ENCODE measurements around the gene VGLL3.

VGLL3 gene

DNA sequence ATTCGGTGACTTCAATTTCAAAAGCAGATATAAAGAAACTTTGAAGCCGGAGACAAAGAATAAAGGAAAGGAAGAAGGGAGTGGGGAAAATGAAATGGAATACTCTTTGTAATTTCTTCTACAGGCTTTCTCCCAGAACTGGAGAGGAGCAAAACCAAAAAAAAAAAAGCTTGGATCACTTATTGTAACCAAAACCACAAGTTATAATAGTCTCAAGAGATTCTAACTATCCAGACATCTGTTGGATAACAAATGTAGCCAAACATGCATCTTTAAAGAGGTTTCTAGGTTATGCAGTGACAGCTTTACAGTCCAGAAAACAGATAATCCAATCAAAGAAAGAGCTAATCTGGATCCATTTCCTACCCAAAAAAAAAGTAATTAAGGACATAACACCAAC is 36.2 kb downstream of the VGLL3 start:
- in situ Hi-C loops (cut with MboI; ENCODE audit: low sequenced_read_pairs), result no loop called here

DNA sequence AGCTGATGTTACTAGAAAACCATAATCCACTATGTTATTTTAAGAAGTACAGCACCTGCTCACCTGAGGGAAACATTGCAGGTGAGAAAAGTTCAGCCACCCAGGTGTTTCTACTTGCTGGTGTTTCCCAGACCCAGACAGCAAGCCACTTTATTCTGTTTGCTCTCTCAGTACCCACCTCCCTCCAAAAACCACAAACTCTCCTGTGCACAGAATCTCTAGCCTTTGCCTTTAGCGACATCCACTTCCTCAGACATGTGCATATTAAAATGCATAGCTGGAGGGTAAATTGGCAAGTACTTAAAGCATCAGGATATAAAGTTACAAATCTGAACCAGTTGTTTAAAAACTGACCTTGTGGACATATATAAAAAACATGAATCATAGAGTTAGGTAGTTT is 36.7 kb downstream of the VGLL3 start:
- in situ Hi-C loops (cut with MboI; ENCODE audit: low sequenced_read_pairs), result no loop called here

DNA sequence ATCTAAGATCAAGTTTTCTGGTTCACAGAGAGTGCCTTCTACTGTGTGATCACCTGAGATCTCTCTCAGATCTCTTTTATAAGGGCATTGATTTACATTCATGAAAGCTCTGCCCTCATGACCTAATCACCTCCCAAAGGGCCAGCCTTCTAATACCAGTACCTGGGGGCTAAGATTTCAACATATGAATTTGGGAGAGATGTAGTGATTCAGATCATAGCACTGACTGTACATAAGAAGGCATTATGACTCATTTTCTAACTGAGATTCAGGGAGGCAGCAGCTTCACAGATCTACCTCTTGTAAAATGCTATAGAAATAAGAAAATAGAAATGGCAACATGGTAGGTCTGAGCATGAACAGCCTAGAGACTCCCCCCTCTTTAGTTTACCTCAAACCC is 39.6 kb downstream of the VGLL3 start:
- in situ Hi-C loops (cut with MboI; ENCODE audit: low sequenced_read_pairs), result no loop called here

DNA sequence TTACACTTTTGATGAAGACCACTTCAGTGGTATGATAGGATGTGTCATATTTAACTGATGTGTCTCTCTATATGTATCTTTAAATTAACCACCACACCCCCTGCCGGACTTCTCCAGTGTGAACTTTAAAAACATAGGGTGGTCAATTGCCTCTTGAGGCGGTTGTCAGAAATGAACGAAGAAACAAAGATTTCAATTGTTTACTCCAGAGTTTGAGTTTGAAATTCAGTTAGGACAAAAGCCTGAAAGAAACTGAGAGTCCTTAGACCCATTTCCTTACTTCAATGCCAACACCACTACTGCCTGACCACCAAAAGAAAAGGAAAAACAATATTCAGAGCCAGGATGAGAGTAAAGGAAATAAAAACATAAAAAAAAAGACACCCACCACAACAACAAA is 40.2 kb downstream of the VGLL3 start:
- in situ Hi-C loops (cut with MboI; ENCODE audit: low sequenced_read_pairs), result no loop called here

DNA sequence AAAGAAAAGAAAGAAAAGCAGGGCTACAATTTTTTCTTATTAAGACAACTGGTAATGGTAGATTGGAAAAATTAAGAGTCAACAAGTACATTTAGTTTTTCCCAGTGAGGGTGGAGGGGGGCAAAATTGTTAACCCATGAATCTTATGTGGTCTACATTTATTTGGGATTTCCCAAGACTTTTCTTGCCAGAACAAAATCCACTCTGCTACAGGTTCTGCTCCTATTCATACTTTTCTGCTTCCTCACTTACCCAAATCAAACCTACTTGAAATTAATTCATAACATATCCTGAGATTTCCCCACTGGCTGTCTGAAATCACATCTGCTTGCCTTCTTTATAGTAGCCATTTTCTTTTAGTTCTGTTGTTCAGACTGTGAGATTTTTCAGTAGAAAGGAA is 41.1 kb downstream of the VGLL3 start:
- in situ Hi-C loops (cut with MboI; ENCODE audit: low sequenced_read_pairs), result no loop called here

DNA sequence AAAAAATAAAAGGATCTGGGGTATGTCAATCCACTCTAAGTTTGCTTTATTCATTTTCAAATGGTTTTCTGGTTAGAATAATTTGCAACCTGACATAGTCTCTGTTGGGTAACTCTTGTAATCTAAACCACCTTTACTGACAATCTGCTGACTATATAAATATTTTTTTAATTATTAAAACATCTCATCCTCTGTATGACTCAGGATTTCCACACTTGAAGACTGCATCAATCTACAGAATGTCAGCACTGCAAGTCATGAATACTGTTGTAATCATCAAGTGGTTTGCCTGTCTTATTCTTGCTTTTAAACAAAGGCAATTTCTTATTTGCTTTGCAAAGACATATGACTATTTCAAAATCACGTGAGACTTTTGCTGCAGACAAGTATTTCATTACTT is 42.1 kb downstream of the VGLL3 start:
- in situ Hi-C loops (cut with MboI; ENCODE audit: low sequenced_read_pairs), result no loop called here

DNA sequence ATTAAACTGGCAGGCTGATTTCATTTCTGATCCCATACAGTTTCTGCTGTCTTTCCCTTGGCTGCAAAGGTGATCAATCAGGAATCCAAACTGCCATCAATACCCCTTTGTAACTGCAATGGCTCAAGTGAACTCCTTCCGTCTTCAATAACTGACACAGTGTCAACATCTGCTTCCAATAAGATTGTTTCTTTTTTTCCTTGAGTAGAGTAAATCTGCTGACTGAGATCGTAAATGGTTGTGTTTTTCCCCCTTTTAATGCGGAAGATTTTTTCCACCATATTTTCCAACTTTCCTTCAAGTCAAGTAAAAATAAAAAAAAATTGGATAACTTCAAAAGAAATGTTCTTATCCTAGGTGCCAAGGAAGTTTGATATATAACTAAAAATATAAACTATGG is 48.7 kb downstream of the VGLL3 start:
- in situ Hi-C loops (cut with MboI; ENCODE audit: low sequenced_read_pairs), result no loop called here

DNA sequence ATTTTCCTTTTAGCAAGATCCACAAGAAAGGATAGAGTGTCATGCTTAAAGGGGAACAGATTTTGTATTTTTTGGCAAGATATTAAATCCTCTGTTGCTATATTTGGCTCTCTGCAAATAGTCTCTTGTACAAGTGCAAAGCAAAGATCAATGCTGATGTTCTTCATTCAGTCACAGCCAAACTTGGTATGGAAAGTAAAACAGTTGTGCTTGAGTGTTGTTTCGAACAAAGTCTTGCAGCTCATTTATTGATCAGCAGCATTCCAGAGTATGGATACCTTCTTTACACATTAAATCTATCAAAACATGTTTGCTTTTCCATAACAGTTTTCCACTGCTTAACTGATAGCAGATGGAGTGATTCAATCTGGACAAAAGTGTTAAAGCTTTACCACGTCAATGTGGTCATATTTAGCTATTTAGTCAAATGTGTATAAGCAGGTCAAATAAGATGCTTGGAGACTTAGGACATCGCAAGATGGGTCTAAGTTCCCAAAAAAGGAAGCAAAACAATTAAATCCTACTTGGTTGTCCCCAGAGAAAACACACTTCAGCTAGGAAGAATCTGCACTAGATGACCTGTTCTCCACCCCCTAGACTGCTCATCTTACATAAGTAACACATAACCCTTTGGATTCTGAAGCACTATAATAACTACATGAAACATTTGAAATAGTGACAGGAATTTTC is 52.4 kb downstream of the VGLL3 start:
- in situ Hi-C loops (cut with MboI; ENCODE audit: low sequenced_read_pairs), result no loop called here

DNA sequence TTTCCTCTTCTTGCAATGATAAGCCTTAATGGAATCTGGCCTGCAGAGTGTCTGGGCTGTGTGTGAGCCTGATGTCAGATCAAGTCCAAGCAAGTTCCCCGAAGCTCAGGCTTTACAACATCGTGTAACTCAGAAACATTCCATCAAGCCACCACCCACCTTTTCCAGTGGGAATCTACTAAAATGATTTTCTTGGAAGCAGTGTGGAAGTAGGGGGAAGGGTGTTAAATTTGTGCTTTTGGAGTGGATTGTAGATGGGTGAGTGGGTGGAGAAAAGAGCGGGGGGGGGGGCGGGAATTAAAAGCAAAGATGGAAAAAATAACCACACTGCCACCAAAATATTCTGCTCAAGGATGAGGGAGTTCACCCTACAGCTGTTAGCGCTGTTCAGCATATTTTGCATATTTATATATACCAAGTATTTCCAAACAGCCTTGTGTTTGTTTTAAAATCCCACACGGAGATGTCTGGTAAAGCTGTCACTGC is 53.6 kb downstream of the VGLL3 start:
- in situ Hi-C loops (cut with MboI; ENCODE audit: low sequenced_read_pairs), result no loop called here

DNA sequence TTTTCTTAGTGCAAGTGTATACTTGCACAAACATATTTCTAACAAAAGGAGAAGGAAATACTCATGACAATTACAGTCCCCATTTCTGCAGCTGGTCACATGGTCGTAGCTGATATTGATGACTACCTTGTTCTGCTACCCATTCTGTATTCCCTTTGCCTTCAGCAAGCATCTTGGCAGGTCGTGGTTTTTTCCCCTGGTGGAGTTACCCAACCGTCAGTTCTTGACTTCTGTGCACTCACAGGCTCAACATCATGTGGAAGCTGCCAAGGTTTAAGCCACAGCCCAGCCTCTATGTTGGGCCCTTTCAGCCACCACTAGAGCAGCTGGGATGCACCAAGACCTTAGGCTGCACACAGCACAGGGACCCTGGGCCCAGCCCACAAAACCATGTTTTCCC is 56.1 kb downstream of the VGLL3 start:
- in situ Hi-C loops (cut with MboI; ENCODE audit: low sequenced_read_pairs), result no loop called here

DNA sequence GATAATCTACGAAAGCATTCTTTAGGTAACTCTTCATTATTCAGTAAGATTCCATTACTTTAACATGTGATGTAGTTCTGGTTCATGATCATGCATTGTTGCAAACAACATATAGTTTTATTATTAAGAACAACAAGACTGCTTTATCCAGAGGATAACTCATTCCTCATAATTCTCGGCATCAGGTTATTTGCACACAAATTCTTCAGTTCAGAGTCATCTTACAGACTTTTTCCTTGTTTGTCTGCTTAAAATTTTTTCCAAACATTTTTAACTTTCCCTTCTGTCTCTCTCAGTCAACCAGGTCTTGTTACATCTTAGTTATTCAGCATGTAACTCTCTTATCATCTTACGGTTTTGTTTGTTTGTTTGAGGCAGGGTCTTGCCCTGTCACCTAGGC is 60.1 kb downstream of the VGLL3 start:
- in situ Hi-C loops (cut with MboI; ENCODE audit: low sequenced_read_pairs), result no loop called here

DNA sequence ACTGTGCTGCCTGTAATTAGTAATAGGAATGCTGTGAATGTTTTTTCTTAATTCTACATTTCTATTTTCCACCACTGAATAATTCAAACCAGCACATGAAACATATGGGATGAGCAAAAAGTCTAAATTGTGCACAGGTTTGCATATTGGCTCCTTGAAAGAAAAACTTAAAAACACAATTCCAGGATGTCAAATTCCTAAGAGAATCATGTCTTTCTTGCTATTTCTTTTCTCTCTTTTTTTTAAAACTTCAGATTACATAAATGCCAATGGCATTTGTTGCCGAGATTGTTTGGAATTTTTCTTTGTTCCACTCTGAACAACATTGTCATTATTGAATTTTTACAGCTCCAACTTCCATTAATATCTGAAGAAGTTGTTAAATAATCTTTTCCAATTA is 60.8 kb downstream of the VGLL3 start:
- in situ Hi-C loops (cut with MboI; ENCODE audit: low sequenced_read_pairs), result no loop called here

DNA sequence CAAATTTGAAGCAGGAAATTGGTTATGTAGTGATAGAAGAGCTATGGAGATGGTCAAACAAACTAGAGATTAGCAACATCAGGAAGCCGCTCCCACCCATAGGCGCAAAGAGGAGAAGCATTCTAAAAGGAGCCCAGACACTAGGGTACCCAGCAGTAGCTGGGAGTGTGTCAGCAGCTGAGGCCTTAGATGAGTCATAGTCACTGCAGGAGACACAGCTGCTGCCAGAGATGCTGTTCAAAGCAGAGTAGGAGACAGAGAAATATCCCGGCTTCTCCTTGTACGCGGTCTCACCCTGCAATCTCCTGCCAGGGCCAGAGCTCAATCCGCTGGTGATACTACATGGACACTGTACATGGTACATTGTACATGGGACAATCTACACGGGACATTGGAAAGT is 61.9 kb downstream of the VGLL3 start:
- in situ Hi-C loops (cut with MboI; ENCODE audit: low sequenced_read_pairs), result no loop called here

DNA sequence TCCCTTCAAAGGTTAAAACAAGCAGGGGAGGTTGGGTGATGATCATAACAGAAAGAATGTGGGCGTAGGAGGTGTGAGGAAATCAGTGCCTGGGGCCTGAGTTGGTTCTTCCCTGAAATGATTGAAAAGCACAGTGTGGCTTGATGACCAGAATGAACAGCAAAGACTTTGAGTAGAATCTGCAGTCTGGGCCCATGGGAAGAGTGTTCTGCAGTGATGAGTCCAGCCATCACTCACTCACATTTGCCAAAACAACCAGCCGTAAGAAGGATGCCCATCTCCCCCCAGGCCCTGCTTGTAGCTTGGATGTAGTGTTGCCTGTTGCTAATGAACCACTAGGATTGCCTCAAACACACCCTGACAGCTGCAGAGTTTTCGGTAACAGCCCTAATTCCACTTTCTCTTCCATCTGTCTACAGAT is 67.9 kb downstream of the VGLL3 start:
- in situ Hi-C loops (cut with MboI; ENCODE audit: low sequenced_read_pairs), result no loop called here

DNA sequence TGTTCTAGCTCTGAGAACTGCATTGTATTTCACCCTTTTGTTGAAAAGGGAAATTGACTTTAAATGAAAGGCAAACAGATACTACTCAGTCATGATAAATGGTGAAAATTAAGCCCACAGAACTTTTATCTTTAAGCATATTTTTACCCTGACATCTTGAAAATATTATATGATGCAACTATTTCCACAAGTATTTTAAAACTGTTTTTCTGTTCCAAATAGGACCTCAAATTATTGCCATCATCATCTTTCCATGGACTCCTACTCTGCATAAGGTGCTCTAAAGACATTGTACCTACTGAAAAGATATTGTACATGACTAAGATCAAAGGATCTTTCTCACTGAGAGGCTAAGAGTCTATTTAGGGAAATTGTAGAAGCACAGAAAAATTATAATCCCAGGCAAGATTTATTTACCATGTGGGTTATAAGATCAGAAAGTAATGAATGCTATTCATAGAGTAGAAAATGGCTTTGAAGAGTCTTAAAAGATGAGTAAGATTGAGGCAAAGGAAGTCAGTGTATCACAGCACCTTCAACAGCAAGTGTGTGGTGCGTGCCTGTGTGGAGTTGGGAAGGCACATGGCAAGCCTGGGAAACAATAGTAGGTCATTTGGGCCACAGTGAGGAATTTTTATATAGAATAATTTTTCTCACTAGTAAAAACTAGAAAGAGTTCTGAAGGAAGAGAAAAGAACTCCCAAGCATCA is 68.8 kb downstream of the VGLL3 start:
- in situ Hi-C loops (cut with MboI; ENCODE audit: low sequenced_read_pairs), result no loop called here

DNA sequence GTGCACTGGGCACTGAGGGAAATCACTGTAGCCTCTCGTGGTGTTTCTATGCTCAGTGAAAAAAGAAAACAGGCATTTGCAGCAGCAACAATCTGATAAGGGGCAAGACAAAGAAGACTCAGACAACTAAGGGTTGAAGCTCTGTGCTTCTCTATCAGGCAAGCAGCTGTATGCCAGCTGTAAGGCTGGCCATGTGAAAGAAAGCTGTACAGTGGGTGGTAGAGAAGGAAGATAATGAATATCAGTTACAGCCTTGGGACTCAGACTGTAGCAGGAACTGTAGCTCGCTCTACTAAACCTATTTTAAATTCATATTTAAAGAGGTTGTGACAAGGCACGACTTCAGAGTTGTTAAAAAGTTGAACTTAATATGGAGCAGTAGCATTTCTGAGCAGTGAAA is 76.3 kb downstream of the VGLL3 start:
- in situ Hi-C loops (cut with MboI; ENCODE audit: low sequenced_read_pairs), result no loop called here

DNA sequence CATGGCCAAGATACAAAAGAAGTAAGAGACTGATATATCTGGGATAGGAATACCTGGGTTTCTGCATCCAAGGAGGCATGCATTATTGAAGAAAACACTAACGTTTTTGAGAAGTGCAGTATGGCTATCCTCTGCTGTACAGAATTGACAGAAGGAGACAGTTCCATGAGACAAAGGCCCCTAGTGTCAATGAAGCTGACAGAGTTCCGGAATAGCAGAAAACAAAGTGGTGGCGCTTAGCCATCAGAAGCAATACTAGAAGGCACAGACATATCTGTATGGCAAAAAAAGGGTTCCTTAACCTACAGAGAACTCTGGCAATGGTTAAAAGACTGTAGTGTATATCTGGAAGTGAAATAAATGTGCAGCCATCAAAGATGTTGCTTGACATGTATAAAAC is 77.8 kb downstream of the VGLL3 start:
- in situ Hi-C loops (cut with MboI; ENCODE audit: low sequenced_read_pairs), result no loop called here

DNA sequence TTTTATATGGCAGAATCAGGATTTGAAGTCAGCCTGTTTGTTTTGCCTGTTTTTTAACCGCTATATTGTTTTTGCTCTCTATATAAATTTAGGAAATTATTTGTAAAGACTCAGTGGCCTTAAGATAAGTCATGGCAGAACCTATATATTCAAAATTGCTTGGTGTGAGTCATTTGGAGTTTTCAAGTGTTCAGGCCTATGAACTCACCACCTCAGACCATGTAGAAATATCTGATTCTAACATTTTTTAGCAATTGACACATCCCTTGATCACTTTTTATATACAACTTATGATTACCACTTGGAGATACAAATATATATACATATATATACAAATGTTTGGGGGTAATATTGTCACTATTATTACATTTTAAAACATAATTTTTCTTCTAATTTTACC is 95.7 kb downstream of the VGLL3 start:
- in situ Hi-C loops (cut with MboI; ENCODE audit: low sequenced_read_pairs), result no loop called here

DNA sequence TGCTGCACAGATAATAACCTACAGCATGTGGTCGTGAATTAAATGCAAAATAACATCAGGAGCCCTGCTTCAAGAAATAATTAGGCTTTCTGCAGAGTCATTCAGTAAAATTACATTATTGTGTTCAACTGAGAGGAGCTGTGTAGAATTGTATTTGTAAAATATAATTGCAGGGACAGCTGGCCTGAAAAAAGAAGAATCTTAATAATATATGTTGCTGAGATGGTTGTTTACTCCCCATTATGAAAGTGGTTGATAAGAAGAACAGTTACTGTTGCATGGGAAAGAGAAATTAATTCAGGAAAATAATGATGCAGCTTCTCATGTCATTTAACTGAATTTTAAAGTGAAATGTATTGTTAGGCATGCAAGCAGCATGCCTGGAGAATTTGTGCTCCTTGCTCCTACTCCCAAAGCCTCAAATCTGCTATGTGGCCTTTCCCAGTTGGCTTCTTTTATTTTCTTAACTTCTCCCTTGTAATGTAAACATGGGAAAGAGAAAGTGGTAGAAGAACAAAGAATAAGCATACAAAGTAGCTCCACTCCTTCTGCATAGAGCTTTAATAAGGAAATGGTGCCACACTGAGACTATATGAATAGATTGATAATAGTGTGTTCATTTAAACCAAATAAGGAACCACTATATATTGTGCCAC is 100.1 kb downstream of the VGLL3 start:
- in situ Hi-C loops (cut with MboI; ENCODE audit: low sequenced_read_pairs), result no loop called here
